Smooth muscle cell (in vitro differentiated cells): Measurements from ENCODE around the gene SSNA1. TPM values are rescaled to one million over a fixed set of nuclear protein-coding genes. Genes with fewer than 3 reads are reported as not detected.

Experiments used
- DNase-seq: peaks from one replicate; lab custom pipeline; 2025; ENCODE audit not compliant: unreplicated experiment; lab: John Stamatoyannopoulos, UW
- H2AFZ ChIP-seq: fragments of 200-600 bp; sonication (generic); 2 replicates; pipeline ENCODE4 v1.6.0; 2016; ENCODE audit warnings: antibody characterized with exemption, low read depth, mild to moderate bottlenecking
- H3F3A ChIP-seq: fragments of 200-600 bp; sonication (generic); 2 replicates; pipeline ENCODE4 v1.6.0; 2017; ENCODE audit warnings: antibody characterized with exemption, low read depth
- H3K27ac ChIP-seq: fragments of 200-600 bp; sonication (generic); 2 replicates; pipeline ENCODE4 v1.5.1; 2016; ENCODE audit warnings: low read depth, mild to moderate bottlenecking
- H3K27me3 ChIP-seq: fragments of 200-600 bp; sonication (generic); 2 replicates; pipeline ENCODE4 v1.6.1; 2016; ENCODE audit warnings: low read depth, mild to moderate bottlenecking
- H3K36me3 ChIP-seq: fragments of 200-600 bp; sonication (generic); 2 replicates; pipeline ENCODE4 v1.5.1; 2016; ENCODE audit warnings: low read depth
- H3K4me1 ChIP-seq: fragments of 200-600 bp; sonication (generic); 2 replicates; pipeline ENCODE4 v1.5.1; 2016; ENCODE audit warnings: low read depth
- H3K4me2 ChIP-seq: fragments of 200-600 bp; sonication (generic); 2 replicates; pipeline ENCODE4 v1.6.0; 2016; ENCODE audit warnings: mild to moderate bottlenecking
- H3K4me3 ChIP-seq: fragments of 200-600 bp; sonication (generic); 2 replicates; pipeline ENCODE4 v1.5.1; 2016; ENCODE audit warnings: mild to moderate bottlenecking
- H3K79me2 ChIP-seq: fragments of 200-600 bp; sonication (generic); 2 replicates; pipeline ENCODE4 v1.6.0; 2016; ENCODE audit warnings: low read depth, mild to moderate bottlenecking
- H3K9ac ChIP-seq: fragments of 200-600 bp; sonication (generic); 2 replicates; pipeline ENCODE4 v1.6.0; 2016; ENCODE audit warnings: low read depth
- H3K9me3 ChIP-seq: fragments of 200-600 bp; sonication (generic); replicated peaks from 2 replicates; pipeline ENCODE4 v1.5.1; 2016; ENCODE audit warnings: low read depth
- H4K20me1 ChIP-seq: fragments of 200-600 bp; sonication (generic); 2 replicates; pipeline ENCODE4 v1.6.0; 2016; ENCODE audit warnings: low read depth
- CTCF ChIP-seq: fragments of 200-600 bp; sonication (generic); IDR thresholded peaks from 2 replicates; pipeline ENCODE4 v1.5.1; 2017; ENCODE audit warnings: borderline replicate concordance, mild to moderate bottlenecking, antibody characterized with exemption; ENCODE audit not compliant: insufficient read depth, poor library complexity, severe bottlenecking
- WGBS: methylation state at CpG from one replicate; pipeline ENCODE4 v1.1.7; 2016; ENCODE audit warnings: low lambda C conversion rate; 5-methylcytosine and 5-hydroxymethylcytosine counted together
- polyA plus RNA-seq: library from polyadenylated mRNA; unstranded; fragments of >200 nt; fragmentation: Nextera tagmentation; extraction: Ambion mirVana; gene quantifications from 2 replicates; pipeline ENCODE4 v1.2.1, GENCODE V29; 2016
- total RNA-seq: library from RNA; depleted of rRNA; stranded (reverse); fragments of >200 nt; gene quantifications from 2 replicates; pipeline ENCODE4 v1.2.3, GENCODE V29; 2014

SSNA1 gene
- total and polyA plus RNA-seq, 2 experiments from 2014 or later, result 69.5 to 84.9 TPM

DNA sequence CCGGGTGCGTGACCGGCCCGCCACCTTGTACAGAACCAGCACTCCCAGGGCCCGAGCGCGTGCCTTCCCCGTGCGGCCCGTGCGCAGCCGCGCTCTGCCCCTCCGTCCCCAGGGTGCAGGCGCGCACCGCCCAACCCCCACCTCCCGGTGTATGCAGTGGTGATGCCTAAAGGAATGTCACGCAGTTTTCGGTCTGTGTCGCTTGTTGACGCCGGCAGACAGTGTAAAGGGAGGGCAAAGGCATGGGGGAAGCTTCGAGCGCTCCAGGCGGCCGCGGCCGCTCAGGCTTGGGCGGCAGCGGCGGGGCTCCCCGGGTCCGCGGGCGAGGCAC lies 19.9 kb upstream of the SSNA1 start:
- Histone ChIP-seq H3K4me3 (peak overlapping the region; percentile 24), H3K79me2 (no peaks in the 10 kb centered on the region), H3K36me3 (no peaks in the 10 kb centered on the region), H3K27me3 (peaks cover 89% of the 10 kb centered on the region), H3F3A (no peaks in the 10 kb centered on the region), H3K27ac (no peak overlapping the region), H3K9ac (no peak overlapping the region), H3K9me3 (no peaks in the 10 kb centered on the region), H3K4me1 (no peaks in the 10 kb centered on the region), H2AFZ (no peak overlapping the region), H3K4me2 (peak overlapping the region; percentile 78), H4K20me1 (no peaks in the 10 kb centered on the region)
- WGBS, result 1% methylated on average over 15 of the region's 36 CpGs
- no peak for TF ChIP-seq CTCF
- DNase-seq, result no peak

DNA sequence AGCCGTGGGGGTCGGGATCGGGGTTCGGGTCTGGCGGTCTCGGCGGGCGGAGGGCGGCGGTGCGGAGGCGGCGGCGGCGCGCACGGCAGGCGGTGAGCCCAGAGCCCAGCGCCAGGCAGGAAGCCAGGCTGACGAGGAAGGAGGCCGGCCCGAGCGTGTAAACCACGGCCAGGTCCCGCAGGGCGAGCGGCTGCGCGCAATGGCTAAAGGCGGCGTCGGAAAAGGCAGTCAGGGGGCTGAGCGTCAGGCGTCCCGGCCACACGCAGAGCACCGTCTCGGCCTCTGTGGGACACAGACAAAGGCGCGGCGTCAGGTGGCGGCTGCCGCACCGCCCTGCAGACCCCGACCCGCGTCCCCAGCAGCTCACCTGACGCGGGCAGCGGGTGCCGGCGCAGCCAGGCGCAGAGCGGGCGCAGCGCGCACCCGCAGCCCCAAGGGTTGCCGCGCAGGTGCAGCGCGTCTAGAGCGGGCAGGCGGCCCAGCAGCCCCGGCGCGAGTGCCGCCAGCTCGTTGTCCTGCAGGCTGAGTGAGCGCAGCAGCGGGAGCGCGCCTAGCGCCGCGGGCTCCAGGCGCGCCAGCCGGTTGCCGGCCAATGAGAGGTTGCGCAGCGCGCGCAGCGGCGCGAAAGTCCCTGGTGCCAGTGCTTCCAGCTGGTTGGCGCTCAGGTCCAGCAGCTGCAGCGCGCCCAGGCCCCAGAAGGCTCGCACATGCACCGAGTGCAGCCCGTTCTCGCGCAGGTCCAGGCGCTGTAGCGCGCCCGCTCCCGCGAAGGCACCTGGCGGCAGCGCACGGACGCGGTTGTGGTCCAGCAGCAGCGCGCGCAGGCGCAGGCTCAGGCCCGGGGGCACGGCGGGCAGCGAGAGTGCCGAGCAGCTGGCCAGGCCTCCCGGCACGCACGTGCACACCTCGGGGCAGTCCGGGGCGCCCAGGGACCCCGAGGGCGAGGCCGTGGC lies 19.3 kb upstream of the SSNA1 start:
- TF ChIP-seq CTCF, result no peak
- Histone ChIP-seq H4K20me1 (no peaks in the 10 kb centered on the region), H3K79me2 (no peaks in the 10 kb centered on the region), H3K9me3 (no peaks in the 10 kb centered on the region), H2AFZ (no peak overlapping the region), H3K4me2 (peak overlapping the region; percentile 78), H3K4me1 (no peaks in the 10 kb centered on the region), H3K27me3 (peaks cover 83% of the 10 kb centered on the region), H3K9ac (no peak overlapping the region), H3K36me3 (no peaks in the 10 kb centered on the region), H3K4me3 (peak overlapping the region; percentile 24), H3K27ac (no peak overlapping the region), H3F3A (no peaks in the 10 kb centered on the region)
- DNase-seq, result no peak
- whole genome bisulfite sequencing, result 1% methylated on average over 102 of the region's 124 CpGs

DNA sequence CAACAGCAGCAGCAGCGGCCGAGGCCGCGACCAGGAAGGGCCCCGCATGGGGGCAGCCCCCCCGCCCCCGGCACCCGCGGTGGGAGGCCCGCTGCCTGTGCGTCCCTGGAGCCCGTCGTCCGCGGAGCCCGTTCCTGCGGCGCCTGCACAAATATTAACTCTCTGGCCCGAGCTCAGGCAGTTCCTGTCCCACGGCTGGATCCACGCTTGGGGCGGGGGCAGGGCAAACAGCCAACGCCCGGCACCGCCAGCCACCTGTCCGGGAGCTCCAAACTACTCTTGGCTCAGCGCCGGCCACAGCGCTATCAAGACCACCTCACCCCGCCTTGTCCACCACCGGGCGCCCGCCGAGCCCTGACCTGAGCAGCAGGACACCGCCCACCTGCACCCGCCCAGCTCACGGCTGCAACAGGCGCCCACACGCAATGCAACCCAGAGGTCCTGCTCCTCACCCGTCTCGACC lies 18.5 kb upstream of the SSNA1 start, which contains the start of gene LRRC26:
Gene LRRC26, minus strand, starts transcription at position 156 of the 463 bp plus-strand sequence. Its CDS starts 108 bp downstream, at position 48.
- no peaks in the 10 kb centered on the region for H3K9me3 ChIP-seq
- WGBS, result 41% methylated on average over 17 of the region's 41 CpGs
- H4K20me1 ChIP-seq, result no peaks in the 10 kb centered on the region
- H3K9ac ChIP-seq, result no peak within 1 kb of the TSS
- peaks cover 76% of the 10 kb centered on the region for H3K27me3 ChIP-seq
- no peaks in the 10 kb centered on the region for H3F3A ChIP-seq
- no peaks in the 10 kb centered on the region for H3K79me2 ChIP-seq
- no peaks in the 10 kb centered on the region for H3K36me3 ChIP-seq
- no peak within 1 kb of the TSS for H3K27ac ChIP-seq
- peak within 1 kb of the TSS; percentile 78 for H3K4me2 ChIP-seq
- H3K4me3 ChIP-seq, result peak within 1 kb of the TSS; percentile 24
- no peak for DNase-seq
- TF ChIP-seq CTCF, result no peak
- H2AFZ ChIP-seq, result no peak within 1 kb of the TSS
- H3K4me1 ChIP-seq, result no peaks in the 10 kb centered on the region
